HG02943 (cell line): ENCODE measurements around the gene TMC1.

ENCODE experiments used
- ATAC-seq: cut with Tn5 transposase; IDR thresholded peaks from one replicate; pipeline ENCODE4 v1.9.1; 2021; ENCODE audit warnings: mild to moderate bottlenecking, low read depth, moderate library complexity; ENCODE audit not compliant: unreplicated experiment

TMC1 gene

DNA sequence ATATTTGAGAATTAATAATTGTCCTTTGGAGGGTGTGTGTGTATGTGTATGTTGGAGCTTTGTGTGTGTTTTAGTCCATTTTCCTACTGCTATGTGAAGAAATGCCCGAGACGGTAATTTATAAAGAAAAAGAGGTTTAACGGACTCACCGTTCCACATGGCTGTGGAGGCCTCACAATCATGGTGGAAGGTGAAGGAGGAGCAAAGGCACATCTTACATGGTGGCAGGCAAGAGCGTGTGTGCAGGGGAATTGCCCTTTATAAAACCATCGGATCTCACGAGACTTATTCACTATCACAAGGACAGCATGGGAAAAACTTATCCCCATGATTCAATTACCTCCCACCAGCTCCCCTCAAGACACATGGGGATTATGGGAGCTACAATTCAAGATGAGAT is 44.1 kb downstream of the TMC1 start:
- no peak for ATAC-seq

DNA sequence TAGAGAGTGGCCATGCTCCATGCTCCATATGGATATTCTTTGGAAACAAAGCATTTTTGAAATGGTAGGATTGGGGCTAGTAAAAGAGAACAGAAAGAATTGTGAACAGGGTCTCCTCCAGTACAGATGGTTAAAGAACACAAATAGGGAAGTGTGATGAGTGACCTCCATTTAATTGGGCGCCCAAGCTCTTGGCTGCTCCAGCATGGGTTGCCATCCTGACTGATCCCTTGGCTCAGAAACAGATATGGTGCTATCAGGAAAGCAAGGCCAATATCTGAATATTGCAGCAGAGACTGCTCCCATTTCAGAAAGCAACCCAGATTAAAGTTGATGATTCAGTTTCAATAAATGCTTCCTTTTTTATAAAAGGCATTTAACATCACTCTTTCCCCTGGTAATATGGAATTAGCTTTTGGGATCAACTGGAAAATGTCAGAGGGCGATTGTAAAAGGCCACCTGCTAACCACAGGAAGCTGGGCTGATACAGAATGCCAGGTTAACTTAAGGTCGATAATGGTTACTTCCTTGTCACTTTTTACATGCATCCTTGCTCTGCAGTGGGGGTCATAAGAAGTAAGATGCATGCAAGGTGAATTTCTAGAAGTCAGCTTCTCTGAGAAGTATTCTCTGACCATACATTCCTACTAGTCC is 52.9 kb downstream of the TMC1 start:
- ATAC-seq: no peak

DNA sequence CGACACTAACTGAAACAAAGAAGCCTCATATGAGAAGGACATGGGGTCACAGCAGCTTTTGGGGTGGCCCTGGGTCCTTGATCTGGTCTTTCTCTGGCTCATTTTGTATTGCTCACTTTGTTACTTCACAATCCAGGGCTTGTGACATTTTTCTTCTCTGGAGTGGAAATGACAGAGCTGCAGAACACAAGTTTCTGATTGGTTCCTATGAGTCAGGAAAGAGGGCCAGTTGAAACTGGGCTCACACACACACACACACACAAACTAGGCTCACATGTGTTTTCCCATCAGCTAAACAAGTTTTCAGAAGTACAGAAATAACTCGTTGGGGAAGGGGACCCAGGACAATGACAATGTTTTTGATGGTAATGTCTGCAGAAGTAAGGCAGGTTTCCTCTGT is 54.3 kb downstream of the TMC1 start:
- ATAC-seq: no peak

DNA sequence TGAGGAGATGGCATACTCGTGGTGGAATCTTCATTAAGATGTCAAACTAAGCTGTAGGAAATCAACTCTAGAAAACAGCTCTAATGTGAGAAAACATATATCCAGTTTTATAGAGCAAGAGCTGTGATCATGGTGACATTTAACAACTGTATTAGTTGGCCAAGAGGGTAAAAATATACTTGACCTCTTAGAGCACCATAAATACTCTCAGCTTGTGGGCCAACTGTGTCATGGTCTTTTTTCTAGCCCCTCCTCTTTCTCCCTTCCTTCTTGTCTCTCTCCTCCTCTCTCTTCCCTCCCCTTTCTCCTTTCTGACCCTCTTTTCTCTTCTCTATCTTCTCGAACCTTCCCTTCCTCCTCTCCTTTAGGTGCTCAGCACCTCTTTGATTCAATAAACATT is 54.7 kb downstream of the TMC1 start:
- ATAC-seq: no peak

DNA sequence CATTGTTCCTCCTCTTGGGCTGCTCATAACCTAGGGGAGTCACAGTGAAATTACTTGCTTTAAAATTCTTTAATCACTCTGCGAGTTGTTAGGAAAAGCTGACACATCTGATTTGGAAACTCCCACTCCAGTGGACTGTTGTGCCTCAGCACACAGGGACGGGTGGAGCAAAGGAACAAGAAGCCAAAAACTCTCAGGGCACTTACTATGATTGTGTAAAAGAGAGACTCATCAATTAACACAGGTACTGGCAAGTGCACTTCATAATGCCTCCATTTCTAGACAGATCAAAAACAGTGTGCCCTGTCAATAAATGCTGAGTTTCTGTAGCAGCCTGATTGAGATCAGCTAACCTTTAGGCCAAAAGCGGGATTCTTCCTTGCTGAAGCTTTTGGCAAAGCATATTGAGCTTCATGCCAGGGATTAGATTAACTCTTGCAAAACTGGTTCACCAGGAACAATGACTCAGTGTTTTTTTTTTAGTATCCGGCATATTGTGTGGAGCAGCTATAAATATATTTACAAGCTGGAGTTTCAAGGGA is 55.9 kb downstream of the TMC1 start:
- no peak for ATAC-seq

DNA sequence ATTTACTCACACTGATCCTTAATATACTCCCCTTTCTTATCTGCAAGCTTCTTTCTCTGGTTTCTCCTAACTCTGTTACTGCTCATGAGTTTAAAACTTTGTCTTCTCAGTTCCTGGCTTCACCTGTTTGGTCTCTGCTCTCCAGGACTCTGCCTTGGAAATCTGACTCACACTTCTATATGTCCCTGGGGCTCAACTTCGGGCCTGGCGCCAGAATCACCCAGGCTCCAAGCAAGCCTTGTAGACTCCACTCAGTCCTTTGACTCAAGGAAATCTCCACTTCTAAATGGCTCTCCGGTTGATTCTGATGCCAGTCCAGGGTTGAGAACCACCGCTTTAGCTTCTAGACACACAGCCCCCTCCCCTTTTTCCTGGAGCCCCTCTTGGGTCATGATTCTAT is 57.8 kb downstream of the TMC1 start:
- no peak for ATAC-seq

DNA sequence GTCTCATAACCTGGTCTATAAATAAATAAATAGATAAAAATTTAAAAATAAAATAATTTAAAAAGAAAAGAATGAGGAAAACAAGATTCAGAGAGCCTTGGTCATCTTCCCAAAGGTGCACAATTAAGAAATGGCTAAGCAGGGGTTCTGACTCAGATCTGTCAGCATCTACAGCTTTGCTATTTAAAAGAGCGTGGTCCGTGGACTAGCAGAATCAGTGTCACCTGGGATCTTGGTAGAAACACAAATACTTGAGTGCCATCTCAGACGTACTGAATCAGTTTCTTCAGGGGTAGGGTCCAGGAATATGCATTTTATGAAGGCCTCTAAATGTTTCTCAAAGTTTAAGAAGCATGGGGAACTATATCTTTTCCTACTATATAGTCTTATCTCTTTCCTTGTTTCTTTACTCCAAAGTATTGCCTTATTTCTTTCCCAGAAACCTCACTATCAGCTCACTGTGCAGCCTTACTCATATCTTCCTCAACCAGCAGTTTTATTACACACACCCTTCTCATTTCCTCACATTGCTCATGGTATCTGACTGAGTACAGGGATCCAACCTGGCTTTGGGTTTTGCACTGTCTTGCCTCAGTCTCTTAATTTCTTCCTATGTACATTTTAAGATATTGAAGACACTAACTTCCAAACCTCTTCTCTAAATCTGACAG is 58.6 kb downstream of the TMC1 start:
- ATAC-seq: no peak

DNA sequence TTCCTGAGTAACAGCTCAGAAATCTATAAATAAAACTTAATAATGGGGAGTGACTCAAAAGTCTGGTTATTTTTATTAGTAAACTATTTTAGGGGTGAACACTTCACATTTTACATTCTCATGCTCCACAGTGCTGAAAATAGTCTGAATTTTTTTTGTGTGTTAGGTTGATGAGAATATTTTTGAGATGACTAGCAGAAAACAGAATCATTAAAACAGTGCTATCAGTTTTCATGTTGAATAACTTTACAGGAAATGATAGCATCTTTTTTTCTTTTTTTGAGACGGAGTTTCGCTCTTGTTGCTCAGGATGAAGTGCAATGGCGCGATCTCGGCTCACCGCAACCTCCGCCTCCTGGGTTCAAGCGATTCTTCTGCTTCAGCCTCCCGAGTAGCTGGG is 60.3 kb downstream of the TMC1 start:
- no peak for ATAC-seq

DNA sequence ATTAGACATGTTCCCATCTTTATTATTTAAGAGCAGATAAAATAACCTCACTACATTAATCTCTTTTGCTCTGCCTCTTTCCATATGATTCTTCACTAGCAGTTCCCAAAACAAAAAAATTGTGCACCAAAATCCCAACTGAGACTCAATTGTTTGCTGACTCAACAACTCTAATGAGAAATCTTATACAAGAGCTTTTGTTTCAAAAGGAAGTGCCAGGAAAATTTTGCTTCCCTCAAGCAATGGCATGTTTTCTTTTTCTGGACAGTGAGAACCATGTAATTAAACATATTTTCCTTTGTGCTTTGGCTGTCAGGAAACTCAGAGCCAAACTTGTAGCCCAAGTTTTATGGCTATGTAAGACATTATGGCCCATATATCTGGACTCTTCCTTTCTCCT is 62.0 kb downstream of the TMC1 start:
- ATAC-seq: no peak

DNA sequence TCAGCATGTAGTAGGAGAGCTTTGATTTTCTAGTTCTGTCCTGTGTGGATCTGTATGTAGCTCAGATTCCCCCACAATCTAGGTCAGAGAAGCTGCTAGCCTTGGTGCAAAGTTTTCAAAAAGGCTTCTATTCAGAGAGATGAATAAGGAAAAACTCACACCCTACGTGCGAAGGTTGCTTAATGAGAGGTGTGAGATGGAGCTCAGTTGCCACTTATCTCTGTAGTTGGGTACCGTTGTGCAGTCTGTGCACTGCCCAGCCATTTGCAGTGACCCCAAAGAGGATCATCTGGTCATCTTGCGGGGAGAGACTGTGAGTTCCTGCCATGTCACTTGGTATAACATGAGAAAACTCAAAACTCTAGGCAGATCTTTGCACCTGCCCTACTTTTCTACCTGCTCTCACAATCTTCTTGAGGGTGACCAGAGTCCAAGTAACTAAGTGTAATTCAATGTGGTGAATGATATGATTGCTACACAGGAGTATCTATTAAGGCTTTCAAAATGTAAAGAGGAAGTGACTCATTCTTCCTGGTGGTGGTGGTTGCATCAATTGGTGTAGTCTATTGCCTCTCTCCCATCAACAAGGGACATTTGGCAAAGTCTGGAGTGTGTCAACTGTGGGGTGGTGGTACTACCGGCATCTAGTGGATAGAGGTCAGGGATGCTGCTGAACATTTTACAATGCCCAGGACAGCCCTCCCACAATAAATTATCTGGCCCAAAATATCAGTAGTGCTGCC is 65.2 kb downstream of the TMC1 start:
- ATAC-seq: no peak

DNA sequence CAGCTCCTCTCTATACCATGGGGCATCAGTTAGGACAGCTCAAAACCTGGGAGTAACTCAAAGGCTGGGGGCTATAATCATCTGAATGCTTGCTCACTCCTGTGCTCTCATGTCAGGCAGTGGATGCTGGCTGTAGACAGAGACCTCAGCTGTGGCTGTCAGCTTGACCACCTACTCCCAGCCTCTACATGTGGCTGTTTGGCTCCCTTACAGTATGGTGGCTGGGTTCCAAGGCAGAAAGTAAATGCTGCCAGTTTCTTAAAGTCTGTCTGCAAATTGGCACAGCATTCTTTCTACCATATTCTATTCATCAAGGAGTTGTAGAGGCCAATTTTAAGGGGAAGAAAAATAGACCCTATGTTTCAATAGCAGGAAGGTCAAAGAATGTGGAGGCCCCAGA is 66.9 kb downstream of the TMC1 start:
- ATAC-seq: no peak

DNA sequence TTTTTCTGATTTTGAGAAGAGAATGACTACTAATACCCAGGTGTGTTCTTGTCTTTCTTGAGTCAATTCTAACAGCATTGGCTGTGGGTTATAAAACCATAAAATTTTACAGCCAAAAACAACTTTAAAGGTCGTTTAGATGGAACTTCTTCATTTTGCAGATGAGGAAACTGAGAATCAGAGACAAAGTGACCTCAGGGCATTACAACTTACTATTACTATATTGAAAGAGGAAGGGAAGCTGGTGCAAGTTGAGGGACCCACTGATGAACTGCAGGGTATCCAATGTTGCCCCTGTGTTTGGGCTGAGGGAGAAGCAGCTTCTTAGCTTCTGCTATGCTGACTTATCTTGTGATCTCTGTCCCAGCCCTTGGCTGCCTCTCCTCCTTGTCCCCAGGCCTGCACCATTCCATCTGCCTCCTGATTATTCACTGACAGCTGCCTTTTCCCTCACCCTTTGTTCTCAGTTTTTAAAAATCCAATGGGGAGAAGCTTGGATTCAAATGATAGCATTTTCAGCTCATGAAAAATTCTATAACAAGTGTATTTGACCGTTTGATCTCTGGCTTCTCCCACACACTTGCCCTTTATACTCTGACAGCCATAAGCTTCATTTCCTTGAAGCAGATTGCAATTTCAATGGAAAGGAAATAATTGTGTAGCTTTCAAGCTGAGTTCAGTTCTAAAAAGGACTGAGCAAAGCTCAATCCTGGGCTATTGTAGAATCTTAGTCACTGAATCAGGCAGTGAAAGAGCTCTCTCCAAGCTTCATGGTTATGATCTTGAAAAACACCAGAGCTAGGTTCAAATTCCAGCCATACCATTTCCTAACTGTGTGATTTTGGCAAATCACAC is 68.5 kb downstream of the TMC1 start:
- ATAC-seq: no peak

DNA sequence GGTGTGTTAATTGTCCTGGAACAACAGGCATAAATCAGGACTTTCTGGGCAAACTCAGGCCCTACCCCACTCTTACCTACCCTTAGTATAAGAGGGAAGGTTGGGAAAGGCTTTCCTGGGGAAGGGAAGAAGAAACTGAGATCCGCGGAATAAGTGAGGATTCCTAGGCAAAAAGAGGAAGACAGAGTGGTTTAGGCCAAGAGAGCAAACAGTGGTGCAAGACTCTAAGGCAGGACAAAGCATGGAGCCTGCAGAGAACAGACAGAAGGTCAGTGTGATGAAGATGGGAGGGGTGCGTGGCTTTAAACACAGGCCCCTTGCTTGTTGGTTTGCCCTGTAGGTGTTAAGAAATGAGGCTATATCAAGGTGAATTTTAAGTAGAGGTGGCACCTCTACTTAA is 69.4 kb downstream of the TMC1 start:
- ATAC-seq: no peak

DNA sequence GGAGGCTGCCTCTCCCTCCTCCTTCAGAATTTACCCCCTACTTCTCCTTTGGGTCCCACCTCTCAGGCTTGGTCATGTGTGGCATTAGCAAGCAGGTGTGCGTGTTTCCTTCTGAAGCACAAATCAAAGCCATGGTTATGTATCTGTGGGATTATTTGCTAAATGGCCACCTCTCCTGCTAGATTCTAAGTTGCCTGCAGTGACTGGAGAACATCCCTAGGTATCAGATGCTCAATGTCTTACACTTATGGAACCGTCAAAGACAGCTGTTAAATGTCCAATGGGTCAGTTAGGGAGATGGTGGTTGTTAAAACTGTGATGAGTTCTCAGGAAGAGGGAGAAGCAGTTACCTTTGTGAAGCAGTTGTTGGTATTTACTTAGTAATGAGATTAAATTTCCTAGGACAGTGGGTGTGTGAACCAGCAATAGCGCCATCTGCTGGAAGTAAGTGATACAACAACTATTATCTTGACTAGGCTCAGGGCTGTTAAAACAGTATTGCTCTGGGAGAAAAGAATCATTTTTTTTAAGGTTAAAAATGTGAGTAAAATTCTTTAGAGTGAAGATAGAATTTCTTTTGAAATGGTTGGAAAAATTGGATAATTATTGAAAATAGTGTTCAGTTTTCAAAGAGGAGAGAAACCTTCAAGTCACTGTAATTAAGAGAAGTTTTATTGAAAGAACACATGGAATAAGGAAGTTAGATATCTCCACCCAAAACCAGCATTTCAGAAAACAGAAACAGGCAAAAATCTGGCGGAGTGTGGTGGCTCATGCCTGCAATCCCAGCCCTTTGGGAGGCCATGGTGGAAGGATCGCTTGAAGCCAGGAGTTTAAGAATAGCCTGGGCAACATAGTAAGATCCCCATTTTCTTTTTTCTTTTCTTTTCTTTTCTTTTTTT is 71.3 kb downstream of the TMC1 start:
- peak; percentile 83 for ATAC-seq

DNA sequence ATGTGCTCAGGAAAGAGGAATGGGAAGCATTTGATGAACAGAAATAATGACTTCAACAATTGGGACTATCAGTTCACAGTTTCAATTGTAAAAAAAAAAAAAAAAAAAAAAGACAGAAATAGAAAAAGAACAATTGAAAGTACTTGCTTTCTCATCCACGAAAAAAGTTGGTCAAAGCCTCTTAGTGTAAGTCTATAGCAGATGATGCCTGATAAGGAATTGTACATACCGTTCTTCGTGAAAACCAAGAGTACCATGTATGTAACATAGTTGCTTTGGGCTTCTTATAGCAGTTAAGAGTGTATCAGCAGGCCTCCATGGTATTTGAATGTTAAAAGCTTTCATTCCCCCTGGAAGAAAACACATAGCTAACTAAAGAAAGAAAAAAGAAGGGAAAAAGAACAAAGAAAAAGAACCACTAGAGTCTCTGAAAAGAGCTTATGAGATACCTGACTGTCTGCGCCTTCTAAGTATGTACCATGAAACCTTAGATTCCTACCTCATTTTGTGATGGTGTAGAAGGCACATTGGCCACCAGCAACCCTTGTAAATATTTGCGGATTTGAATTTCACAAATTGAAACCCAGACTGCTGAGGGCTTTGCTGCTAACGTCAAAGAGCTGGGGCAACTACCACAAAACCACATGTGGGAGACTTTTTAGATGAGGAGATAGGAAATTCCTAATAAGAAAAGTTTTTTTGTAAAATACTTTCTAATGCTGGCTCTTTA is 75.2 kb downstream of the TMC1 start:
- ATAC-seq: no peak

DNA sequence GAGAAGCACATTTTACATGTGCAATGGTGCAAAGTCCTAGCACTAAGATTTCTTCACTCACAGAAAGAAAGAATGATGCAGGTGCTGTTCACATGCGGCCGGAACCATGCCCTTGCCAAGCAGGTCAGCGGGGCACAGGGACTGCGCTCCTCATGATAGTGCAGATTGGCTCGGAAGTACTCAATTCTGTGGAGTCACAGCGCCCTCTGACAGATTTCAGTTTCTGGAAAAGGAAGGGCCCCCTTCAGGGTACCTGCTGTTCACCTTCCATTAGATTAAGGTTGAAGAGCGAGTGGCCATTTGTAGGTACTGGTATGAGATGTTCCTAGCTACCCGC is 75.7 kb downstream of the TMC1 start:
- no peak for ATAC-seq

DNA sequence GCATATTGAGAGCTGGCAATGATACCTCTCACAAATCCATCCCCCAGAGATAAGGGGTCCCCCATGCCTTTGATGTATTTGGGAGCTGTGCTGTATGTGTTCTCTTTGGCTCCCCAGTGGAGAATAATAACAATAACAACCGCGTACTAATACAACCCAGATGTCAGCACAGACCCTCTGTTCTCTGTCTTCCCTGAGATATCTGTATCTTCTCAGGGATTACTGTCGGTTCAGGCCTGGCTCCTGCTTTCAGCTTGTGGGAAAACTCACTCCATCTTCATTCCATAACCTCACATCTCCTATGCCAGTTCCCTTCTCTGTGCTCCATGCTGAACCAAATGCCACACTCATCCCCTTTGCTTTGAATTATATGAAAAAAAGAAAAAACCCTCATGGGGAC is 76.2 kb downstream of the TMC1 start:
- ATAC-seq: no peak

DNA sequence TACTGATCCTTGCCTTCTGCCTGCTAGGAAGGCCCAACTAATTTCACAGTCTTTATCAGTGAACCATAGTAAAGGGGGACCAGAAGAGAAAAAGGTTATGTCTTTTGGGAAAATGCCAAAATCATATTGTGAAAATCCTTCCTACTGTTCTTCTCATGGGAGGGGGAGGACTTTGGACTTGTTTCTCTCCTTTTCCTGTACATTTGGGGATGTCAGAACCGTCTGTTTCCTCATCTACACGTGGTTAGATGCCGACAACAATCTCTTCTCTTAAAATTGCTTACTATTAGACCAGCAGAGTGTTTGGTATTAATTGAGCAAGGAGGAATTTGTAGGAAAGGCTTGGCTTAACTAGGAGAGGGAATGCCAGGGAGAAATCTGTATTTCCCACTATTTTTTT is 77.2 kb downstream of the TMC1 start:
- ATAC-seq: no peak

DNA sequence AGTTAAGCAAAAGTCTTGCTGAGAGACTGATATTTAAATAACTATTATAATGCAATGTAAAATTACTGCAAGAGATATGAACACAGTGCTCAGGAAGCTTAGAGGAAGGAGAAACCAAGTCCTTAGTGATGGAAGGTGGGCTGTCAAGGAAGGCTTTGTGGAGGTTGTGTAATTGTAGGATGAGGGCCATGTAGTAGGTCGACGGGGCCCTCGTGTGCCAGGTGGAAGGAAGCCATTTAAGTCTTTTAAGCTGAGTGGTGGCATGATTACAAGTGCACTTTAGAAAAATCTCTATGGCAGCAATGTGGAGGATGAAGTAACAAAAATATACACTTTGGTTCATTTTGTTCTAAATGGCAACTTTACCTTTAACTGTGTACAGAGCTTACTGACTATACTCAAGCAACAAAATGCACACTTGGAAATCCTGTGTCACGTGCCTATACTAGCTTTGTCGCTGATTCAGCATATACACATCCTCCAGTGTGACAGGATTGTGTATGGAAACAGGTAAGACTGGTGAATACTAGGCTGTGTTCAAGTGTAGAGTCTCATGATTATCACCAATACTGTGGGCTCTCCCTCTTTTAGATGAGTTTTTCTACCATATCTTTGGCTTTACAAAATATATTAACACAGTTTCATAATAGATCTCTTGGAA is 78.6 kb downstream of the TMC1 start:
- ATAC-seq: no peak
